Activated CD8-positive, alpha-beta T cell treated with anti-CD3 and anti-CD28 coated beads, Interleukin-2, amount 10 ng/mL, durations not matched to agents 7 days and 5 days (primary cell): Measurements from ENCODE around the gene ZNF462. TPM values are rescaled to one million over a fixed set of nuclear protein-coding genes. Genes with fewer than 3 reads are reported as not detected.

ENCODE experiments used
- ATAC-seq: fragments of 150-1000 bp; cut with Tn5 transposase; one replicate; pipeline ENCODE4 v1.10.0; 2021; ENCODE audit warnings: moderate library complexity
- CTCF ChIA-PET: fragments of 350-600 bp; sonication (Branson Sonifier 250); formaldehyde crosslinking; loops from one replicate; lab custom pipeline; 2021; ENCODE audit warnings: antibody characterized with exemption; lab: Charles Lee
- POLR2A ChIA-PET: fragments of 350-600 bp; sonication (Branson Sonifier 250); formaldehyde crosslinking; loops from one replicate; lab custom pipeline; 2021; ENCODE audit warnings: antibody characterized with exemption; lab: Charles Lee
- DNase-seq: peaks from one replicate; pipeline ENCODE4 v3.0.0-alpha.2; 2020
- H3K27ac Mint-ChIP-seq: one replicate; pipeline ENCODE4 v1.8.0; 2021; ENCODE audit warnings: mild to moderate bottlenecking, mixed read lengths
- H3K27me3 Mint-ChIP-seq: one replicate; pipeline ENCODE4 v1.8.0; 2021; ENCODE audit warnings: low read depth, mixed read lengths
- H3K36me3 Mint-ChIP-seq: one replicate; pipeline ENCODE4 v1.8.0; 2021; ENCODE audit warnings: low read depth, mixed read lengths
- H3K4me1 Mint-ChIP-seq: one replicate; pipeline ENCODE4 v1.8.0; 2021; ENCODE audit warnings: low read depth, mixed read lengths
- H3K4me3 Mint-ChIP-seq: one replicate; pipeline ENCODE4 v1.8.0; 2021; ENCODE audit warnings: mild to moderate bottlenecking, mixed read lengths
- H3K9me3 Mint-ChIP-seq: one replicate; pipeline ENCODE4 v1.8.0; 2022; ENCODE audit warnings: mixed read lengths; ENCODE audit not compliant: insufficient read depth
- total RNA-seq, 2 experiments: library from RNA; stranded (reverse); gene quantifications; one replicate each; pipeline ENCODE4 v1.2.3, GENCODE V29; 2021

Gene ZNF462
- total RNA-seq, 2 experiments from 2014 or later: not detected

DNA sequence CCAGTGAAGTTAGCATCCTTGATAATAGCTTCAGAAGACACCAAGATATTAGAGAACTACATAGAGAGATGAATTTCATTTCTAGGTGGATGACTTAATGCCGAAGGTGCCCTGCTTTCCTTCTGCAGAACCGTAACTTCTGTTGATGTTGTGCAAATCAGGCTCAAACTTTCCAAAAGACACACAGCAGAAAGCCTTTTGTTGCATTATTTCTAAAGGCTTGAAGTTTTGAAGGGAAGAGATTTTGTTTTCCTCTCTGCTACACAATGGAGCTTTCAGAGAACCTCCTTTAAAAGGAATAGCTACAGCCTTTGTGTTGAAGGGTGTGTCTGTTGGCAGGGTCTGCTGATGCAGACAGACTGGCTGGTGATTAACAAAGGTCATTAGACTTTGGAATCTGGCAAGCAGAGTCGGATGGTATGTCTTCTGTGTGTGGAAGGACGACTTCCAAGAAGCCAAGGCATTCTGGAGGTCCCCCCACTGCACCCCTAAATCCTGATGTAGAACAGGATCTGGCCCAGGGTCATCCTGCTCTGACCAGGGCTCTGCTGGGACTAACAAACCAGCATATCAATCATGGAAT lies 57.8 kb downstream of the ZNF462 start:
- no peaks in the 10 kb centered on the region for H3K27me3 Mint-ChIP-seq
- H3K9me3 Mint-ChIP-seq: peaks cover 10% of the 10 kb centered on the region
- DNase-seq (no peak), ATAC-seq (no peak)
- peaks cover 2% of the 10 kb centered on the region for H3K4me1 Mint-ChIP-seq
- ChIA-PET CTCF (no interaction called here), POLR2A (no interaction called here)
- H3K4me3 Mint-ChIP-seq: no peak overlapping the region
- no peaks in the 10 kb centered on the region for H3K36me3 Mint-ChIP-seq
- no peak overlapping the region for H3K27ac Mint-ChIP-seq

DNA sequence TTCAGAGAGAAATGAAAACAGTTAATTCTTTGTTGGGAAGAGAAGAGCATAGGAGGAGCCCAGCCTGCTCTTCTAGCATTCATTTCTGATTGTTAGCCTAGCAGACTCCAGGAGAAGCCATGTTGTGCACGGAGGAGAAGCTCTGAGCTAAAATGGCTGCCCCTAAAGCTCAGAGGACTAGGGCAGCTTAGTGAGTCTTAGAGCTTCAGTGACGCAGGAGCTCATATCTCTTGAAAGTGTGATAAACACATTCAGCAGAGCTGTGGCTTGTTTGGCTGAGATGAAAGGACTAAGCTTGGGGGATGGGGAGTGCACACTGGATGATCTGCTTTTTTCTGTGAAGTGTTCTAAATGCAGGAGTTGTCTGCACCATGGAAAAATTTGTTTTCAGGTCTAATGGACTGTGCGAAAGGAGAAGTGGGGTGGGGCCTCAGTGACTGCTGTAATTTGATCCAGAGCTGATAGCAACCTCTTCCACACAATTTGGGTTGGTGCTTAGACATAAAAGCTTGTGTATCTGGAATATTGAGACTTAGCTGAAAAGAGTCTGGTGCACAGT lies 58.5 kb downstream of the ZNF462 start:
- ChIA-PET CTCF (no interaction called here), POLR2A (no interaction called here)
- ATAC-seq (no peak), DNase-seq (no peak)
- Mint-ChIP-seq H3K27me3 (no peaks in the 10 kb centered on the region), H3K9me3 (peaks cover 11% of the 10 kb centered on the region), H3K36me3 (no peaks in the 10 kb centered on the region), H3K4me3 (no peak overlapping the region), H3K27ac (no peak overlapping the region), H3K4me1 (peaks cover 2% of the 10 kb centered on the region)

DNA sequence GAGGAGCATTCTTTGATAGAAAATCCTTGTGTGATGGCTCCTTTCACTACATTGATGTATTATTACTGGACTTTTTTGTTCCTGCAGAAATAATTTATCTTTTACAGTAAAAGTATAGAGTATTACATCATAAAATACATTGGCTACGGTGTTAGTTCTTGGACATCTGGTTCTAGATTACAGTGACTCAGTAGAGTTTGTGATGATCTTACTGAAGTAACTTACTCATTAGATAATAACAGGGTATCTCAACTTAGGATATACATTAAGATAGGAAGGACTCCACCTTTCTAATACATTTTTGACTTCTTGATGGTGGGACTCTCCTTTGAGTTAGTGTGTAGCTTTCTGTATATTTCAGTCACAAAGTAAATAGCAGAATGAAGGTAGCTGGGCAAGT lies 59.1 kb downstream of the ZNF462 start:
- ChIA-PET POLR2A (no interaction called here), CTCF (no interaction called here)
- Mint-ChIP-seq H3K27me3 (no peaks in the 10 kb centered on the region), H3K9me3 (peaks cover 14% of the 10 kb centered on the region), H3K4me3 (no peak overlapping the region), H3K4me1 (peaks cover 2% of the 10 kb centered on the region), H3K36me3 (no peaks in the 10 kb centered on the region), H3K27ac (no peak overlapping the region)
- DNase-seq (no peak), ATAC-seq (no peak)

DNA sequence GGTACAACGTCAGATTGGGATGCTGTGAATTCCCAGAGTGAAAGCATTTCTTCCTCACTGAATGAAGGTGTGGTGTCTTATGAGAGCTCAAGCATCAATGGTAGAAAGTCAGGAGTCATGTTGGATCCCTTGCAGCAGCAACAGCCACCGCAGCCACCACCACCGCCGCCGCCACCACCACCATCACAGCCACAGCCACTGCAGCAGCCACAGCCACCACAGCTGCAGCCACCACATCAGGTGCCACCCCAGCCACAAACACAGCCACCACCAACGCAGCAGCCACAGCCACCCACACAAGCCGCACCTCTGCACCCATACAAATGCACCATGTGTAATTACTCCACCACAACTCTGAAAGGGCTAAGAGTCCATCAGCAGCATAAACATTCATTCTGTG lies 62.4 kb downstream of the ZNF462 start:
- no peaks in the 10 kb centered on the region for H3K36me3 Mint-ChIP-seq
- no peak overlapping the region for H3K27ac Mint-ChIP-seq
- ChIA-PET POLR2A (no interaction called here), CTCF (no interaction called here)
- no peak overlapping the region for H3K4me3 Mint-ChIP-seq
- H3K4me1 Mint-ChIP-seq: peaks cover 2% of the 10 kb centered on the region
- ATAC-seq: no peak
- peaks cover 14% of the 10 kb centered on the region for H3K9me3 Mint-ChIP-seq
- DNase-seq: no peak
- H3K27me3 Mint-ChIP-seq: no peaks in the 10 kb centered on the region

DNA sequence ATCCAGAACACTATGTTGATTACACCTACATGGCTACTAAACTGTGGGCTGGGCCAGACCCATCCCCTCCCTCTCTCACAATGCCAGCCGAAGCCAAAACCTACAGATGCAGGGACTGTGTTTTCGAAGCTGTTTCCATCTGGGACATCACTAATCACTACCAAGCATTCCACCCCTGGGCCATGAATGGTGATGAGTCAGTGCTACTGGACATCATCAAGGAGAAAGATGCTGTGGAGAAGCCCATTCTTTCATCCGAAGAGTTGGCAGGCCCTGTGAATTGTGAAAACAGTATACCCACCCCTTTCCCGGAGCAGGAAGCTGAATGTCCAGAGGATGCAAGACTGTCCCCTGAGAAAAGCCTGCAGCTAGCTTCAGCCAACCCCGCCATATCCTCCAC lies 65.0 kb downstream of the ZNF462 start:
- H3K4me1 Mint-ChIP-seq: no peaks in the 10 kb centered on the region
- H3K9me3 Mint-ChIP-seq: peaks cover 14% of the 10 kb centered on the region
- no peak overlapping the region for H3K4me3 Mint-ChIP-seq
- no peak for DNase-seq
- no peaks in the 10 kb centered on the region for H3K36me3 Mint-ChIP-seq
- ChIA-PET CTCF (no interaction called here), POLR2A (no interaction called here)
- no peaks in the 10 kb centered on the region for H3K27me3 Mint-ChIP-seq
- no peak for ATAC-seq
- H3K27ac Mint-ChIP-seq: no peak overlapping the region

DNA sequence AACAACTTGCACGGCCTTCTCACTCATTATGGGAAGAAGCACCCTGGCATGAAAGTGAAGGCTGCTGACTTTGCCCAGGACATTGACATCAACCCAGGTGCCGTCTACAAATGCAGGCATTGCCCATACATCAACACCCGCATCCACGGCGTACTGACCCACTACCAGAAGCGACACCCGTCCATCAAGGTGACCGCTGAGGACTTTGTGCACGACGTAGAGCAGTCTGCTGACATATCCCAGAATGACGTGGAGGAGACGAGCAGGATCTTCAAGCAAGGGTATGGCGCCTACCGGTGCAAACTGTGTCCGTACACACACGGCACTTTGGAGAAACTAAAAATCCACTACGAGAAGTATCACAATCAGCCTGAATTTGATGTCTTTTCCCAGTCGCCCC lies 65.4 kb downstream of the ZNF462 start:
- ATAC-seq (no peak), DNase-seq (no peak)
- H3K9me3 Mint-ChIP-seq: peaks cover 14% of the 10 kb centered on the region
- no peak overlapping the region for H3K27ac Mint-ChIP-seq
- ChIA-PET POLR2A (no interaction called here), CTCF (no interaction called here)
- H3K4me1 Mint-ChIP-seq: no peaks in the 10 kb centered on the region
- no peaks in the 10 kb centered on the region for H3K27me3 Mint-ChIP-seq
- H3K4me3 Mint-ChIP-seq: no peak overlapping the region
- H3K36me3 Mint-ChIP-seq: no peaks in the 10 kb centered on the region

DNA sequence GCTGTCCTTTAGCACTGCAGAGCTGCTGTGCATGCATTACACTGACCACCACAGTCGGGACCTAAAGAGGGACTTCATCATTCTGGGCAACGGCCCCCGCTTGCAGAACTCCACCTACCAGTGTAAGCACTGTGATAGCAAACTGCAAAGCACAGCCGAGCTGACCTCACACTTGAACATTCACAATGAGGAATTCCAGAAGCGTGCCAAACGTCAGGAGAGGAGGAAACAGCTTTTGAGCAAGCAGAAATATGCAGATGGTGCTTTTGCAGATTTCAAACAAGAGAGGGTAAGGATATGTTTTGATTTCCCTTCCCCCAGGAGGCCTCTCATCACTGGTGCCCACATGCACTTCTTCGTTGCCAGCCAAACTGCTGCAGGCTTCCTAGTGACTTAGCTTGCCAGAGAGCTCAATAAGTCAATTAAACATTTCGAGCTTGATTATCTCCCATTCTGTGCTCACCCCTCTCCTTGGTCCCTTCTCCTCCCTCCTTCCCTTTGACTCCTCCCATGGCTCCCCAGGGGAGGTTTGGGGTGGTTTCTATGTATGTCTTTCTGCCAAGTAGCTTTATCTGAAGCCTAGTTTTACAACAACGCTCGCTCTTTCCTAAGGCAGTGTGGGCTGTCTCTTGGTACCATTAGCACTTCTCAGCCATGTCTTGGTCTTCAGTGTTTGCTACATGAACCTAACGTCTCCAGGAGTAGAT lies 66.7 kb downstream of the ZNF462 start:
- ChIA-PET CTCF (no interaction called here), POLR2A (no interaction called here)
- Mint-ChIP-seq H3K9me3 (peaks cover 8% of the 10 kb centered on the region), H3K27me3 (peaks cover 2% of the 10 kb centered on the region), H3K4me3 (no peak overlapping the region), H3K27ac (no peak overlapping the region), H3K4me1 (no peaks in the 10 kb centered on the region), H3K36me3 (no peaks in the 10 kb centered on the region)
- ATAC-seq: no peak
- DNase-seq: no peak

DNA sequence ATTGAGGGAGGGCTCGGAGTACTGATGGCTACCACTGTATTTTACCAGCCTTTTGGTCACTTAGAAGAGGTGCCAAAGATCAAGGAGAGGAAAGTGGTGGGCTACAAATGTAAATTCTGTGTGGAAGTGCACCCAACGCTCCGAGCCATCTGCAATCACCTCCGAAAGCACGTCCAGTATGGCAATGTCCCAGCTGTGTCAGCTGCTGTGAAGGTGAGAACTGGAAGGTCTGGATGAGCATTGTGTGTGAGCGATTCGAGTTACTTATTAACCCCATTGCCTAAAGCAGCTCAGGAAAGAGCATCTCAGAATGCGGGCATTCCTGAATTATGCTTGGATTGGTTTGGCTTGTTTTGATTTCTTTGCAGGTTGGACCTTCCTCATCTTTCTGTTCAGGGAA lies 67.5 kb downstream of the ZNF462 start:
- H3K27me3 Mint-ChIP-seq: peaks cover 2% of the 10 kb centered on the region
- H3K9me3 Mint-ChIP-seq: peaks cover 5% of the 10 kb centered on the region
- no peaks in the 10 kb centered on the region for H3K4me1 Mint-ChIP-seq
- H3K36me3 Mint-ChIP-seq: no peaks in the 10 kb centered on the region
- no peak for DNase-seq
- ChIA-PET CTCF (no interaction called here), POLR2A (no interaction called here)
- no peak for ATAC-seq
- H3K27ac Mint-ChIP-seq: no peak overlapping the region
- no peak overlapping the region for H3K4me3 Mint-ChIP-seq

DNA sequence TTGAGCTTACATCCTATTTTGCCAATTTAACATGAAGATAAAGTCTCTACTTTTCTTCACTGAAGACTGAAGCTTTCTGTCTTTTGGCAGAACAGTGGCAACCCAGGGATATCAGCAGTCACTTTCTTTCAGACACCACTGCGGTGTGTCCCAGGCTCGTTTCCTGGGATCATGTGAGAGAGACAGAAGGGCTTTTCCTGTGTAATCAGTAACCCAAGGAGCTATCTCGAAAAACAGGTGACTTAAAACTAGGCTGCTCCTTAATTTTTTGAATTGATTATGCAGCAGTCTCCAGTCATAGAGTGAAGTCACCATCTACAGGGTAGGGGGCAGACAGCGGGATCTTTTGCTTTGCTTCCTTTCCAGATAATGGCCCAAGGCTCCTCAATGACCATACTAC lies 68.5 kb downstream of the ZNF462 start:
- no peak overlapping the region for H3K27ac Mint-ChIP-seq
- H3K9me3 Mint-ChIP-seq: peaks cover 3% of the 10 kb centered on the region
- no peak for DNase-seq
- peaks cover 2% of the 10 kb centered on the region for H3K27me3 Mint-ChIP-seq
- ChIA-PET POLR2A (no interaction called here), CTCF (no interaction called here)
- no peak overlapping the region for H3K4me3 Mint-ChIP-seq
- no peaks in the 10 kb centered on the region for H3K36me3 Mint-ChIP-seq
- ATAC-seq: no peak
- H3K4me1 Mint-ChIP-seq: no peaks in the 10 kb centered on the region

DNA sequence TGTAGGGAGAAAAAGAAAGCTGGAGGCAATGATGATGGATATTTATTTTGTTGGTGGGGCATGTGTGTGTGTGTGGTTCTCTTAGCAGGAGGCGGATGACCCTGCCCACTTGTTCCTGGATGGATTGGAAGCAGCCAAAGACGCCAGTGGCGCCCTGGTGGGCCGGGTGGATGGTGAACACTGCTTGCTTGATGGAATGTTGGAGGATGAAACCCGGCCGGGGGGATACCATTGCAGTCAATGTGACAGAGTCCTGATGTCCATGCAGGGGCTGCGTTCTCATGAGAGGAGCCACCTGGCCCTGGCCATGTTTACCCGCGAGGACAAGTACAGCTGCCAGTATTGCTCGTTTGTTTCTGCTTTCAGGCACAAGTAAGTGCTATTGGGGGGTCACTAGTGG lies 69.2 kb downstream of the ZNF462 start:
- Mint-ChIP-seq H3K27me3 (peaks cover 2% of the 10 kb centered on the region), H3K4me1 (no peaks in the 10 kb centered on the region)
- POLR2A ChIA-PET: no interaction called here

DNA sequence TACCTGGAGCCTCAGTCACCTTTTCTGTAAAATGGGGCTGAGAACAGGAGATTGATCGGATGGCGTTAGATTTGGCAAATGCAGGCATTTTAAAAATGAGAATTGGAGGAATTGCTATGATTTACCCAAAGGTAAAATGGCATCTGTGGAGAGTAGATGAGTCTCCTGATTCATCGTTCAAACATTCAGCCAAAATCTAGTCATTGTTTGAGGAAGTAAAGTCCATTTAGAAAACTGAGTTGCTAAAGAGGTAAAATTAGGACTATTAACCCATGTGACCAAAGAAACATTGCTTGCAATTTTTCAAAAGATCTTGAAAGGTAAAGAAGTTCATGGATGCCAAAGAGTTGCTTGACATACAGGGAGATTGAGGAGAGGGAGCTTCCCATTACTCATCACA lies 69.7 kb downstream of the ZNF462 start:
- ChIA-PET CTCF (no interaction called here), POLR2A (no interaction called here)
- H3K27me3 Mint-ChIP-seq: peaks cover 2% of the 10 kb centered on the region
- ATAC-seq (no peak), DNase-seq (no peak)
- H3K4me1 Mint-ChIP-seq: no peaks in the 10 kb centered on the region
- no peaks in the 10 kb centered on the region for H3K9me3 Mint-ChIP-seq
- H3K27ac Mint-ChIP-seq: no peak overlapping the region
- no peak overlapping the region for H3K4me3 Mint-ChIP-seq
- no peaks in the 10 kb centered on the region for H3K36me3 Mint-ChIP-seq

More for the DNA sequence above, 69.2 kb downstream of the ZNF462 start:
- H3K27ac Mint-ChIP-seq: no peak overlapping the region
- no peaks in the 10 kb centered on the region for H3K9me3 Mint-ChIP-seq
- CTCF ChIA-PET: no interaction called here
- no peak overlapping the region for H3K4me3 Mint-ChIP-seq
- no peaks in the 10 kb centered on the region for H3K36me3 Mint-ChIP-seq
- no peak for ATAC-seq
- DNase-seq: no peak

DNA sequence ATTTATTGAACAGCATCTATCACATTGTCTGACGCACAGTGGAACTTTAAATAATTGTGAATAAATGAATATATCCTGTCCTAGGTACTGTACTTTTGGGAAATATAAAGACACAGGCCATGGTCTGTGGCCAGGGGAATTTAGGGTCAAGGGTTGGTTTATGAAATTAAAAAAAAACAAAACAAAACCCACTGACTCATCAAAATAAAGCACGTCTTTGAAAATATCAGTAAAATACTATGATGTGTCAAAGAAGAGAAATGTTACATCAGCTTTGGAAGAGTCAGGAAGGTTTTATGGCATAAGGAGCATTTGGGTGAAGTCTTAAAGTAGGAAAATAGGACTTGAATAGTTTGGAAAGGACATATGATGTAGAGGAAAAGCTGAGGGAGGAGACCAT lies 70.5 kb downstream of the ZNF462 start:
- Mint-ChIP-seq H3K9me3 (no peaks in the 10 kb centered on the region), H3K4me1 (no peaks in the 10 kb centered on the region), H3K4me3 (no peak overlapping the region), H3K27ac (no peak overlapping the region), H3K27me3 (peaks cover 2% of the 10 kb centered on the region), H3K36me3 (no peaks in the 10 kb centered on the region)
- ATAC-seq (no peak), DNase-seq (no peak)
- ChIA-PET POLR2A (no interaction called here), CTCF (no interaction called here)
